Inflammatory macrophage (primary cell): ENCODE results near the gene ZBTB3.

Experiments
- DNase-seq, 2 donors: peaks; one replicate each; pipeline ENCODE4 v3.0.0-alpha.2; 2020 to 2022

The ZBTB3 gene

GRCh38 chr11:62715150-62716130 lies 38.5 kb downstream of the ZBTB3 start:
- DNase-seq: no peak

- no peak for DNase-seq
Observed at GRCh38 chr11:62713343-62713742, 40.6 kb downstream of the ZBTB3 start.

- no peak for DNase-seq
Observed at GRCh38 chr11:62712861-62713260, 41.1 kb downstream of the ZBTB3 start.

- DNase-seq: no peak
Observed at GRCh38 chr11:62712276-62712812, 41.6 kb downstream of the ZBTB3 start.

- DNase-seq: peak; percentile 24 to 44
Observed at GRCh38 chr11:62710001-62710345, 44.0 kb downstream of the ZBTB3 start.

- peak; percentile 99 for DNase-seq
Observed at GRCh38 chr11:62709247-62710000, 44.5 kb downstream of the ZBTB3 start.

GRCh38 chr11:62708793-62709192 lies 45.2 kb downstream of the ZBTB3 start:
- no peak for DNase-seq

GRCh38 chr11:62708392-62708791 lies 45.6 kb downstream of the ZBTB3 start:
- DNase-seq: no peak

- DNase-seq: no peak
Observed at GRCh38 chr11:62707277-62707861, 46.6 kb downstream of the ZBTB3 start, which contains the start of the genes BSCL2 and GNG3. Gene BSCL2, minus strand, starts transcription at chr11:62707424. Its CDS starts 229 bp downstream, at chr11:62707195. Gene GNG3, plus strand, starts transcription at chr11:62707676. Its CDS starts 620 bp downstream, at chr11:62708296.

GRCh38 chr11:62706850-62707247 lies 47.1 kb downstream of the ZBTB3 start:
- DNase-seq: no peak

- DNase-seq: peak; percentile 94 to 96
Observed at GRCh38 chr11:62705880-62706849, 47.8 kb downstream of the ZBTB3 start.

- DNase-seq: peak in 1 of 2 donors; percentile 22
Observed at GRCh38 chr11:62705413-62705812, 48.5 kb downstream of the ZBTB3 start.

GRCh38 chr11:62703921-62704320 lies 50.0 kb downstream of the ZBTB3 start:
- DNase-seq: peak; percentile 44 to 59

- DNase-seq: peak; percentile 80 to 91
Observed at GRCh38 chr11:62702246-62702645, 51.7 kb downstream of the ZBTB3 start.
